Breast epithelium (tissue), 3 donors: Measurements from ENCODE around the gene TRPV6.

ENCODE experiments used
- CTCF ChIP-seq, 3 donors: fragments of 450-650 bp; IDR thresholded peaks; one replicate each; pipeline ENCODE4 v1.5.1; 2016 to 2017; ENCODE audit warnings: antibody characterized with exemption in 3 of 3, mild to moderate bottlenecking in 3 of 3, moderate library complexity in 3 of 3
- POLR2A ChIP-seq: fragments of 450-650 bp; IDR thresholded peaks from one replicate; pipeline ENCODE4 v1.6.1; 2016; ENCODE audit warnings: antibody characterized with exemption, mild to moderate bottlenecking, moderate library complexity
- POLR2AphosphoS5 ChIP-seq, 3 donors: sonication (generic); formaldehyde crosslinking; IDR thresholded peaks; one replicate each; pipeline ENCODE4 v1.6.1; 2017; ENCODE audit warnings: antibody characterized with exemption in 3 of 3

DNA sequence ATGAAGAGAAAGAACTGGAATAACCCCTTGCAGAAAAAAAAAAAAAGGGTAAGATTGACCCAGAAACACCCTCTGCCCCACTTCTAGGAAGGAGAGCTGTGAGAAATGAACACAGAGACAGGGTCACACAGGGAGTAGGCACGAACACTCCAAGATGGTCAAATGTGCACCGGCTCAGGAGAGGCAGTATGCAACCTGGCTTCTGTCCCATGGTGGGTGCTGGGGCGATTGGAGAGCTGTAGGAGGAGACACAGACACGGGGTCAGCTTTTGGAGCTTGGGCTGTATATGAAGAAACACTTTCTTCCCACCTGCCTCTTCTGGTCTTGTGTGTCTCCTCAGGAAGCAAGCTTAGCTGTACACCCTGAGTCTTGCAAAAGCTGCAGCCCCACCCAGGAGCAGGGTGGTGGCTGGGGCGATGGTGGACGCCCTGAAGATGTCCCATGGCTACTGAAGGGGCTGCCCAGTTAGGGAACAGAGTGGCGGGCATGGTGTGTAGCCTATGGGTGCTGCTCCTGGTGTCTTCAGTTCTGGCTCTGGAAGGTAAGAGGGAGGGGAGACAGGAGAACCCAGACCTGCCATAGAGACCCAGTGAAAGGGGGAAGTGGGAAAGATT lies 22.7 kb downstream of the TRPV6 start:
- no peak for TF ChIP-seq CTCF (IDR thresholded peaks at IDR 0.05)
- no peak for TF ChIP-seq POLR2AphosphoS5 (IDR thresholded peaks at IDR 0.05)
- TF ChIP-seq POLR2A: no peak
